ENCODE measurements around the gene BDH1.

The BDH1 gene

DNA sequence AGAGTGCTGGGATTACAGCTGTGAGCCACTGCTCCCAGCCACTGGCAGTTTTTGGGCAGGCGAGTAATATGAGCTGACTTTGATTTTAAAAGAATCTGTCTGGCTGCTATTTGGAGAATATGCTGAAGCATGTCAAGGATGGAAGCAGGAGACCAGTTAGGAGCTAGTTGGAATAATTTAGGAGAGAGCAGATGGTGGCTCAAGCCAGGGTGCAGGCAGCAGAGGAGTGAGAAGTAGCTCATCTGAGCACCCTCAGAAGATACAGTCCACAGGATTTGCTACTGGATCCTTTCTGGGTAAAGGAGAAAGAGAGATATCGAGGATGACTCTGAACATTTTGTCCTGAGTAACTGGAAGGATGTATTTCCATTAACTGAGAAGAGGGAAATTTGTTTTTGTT, 30.4 kb upstream of the BDH1 start:
- DNase-seq (ENCODE audit: low spot score) = no peak
- TF ChIP-seq, protein P1, sequence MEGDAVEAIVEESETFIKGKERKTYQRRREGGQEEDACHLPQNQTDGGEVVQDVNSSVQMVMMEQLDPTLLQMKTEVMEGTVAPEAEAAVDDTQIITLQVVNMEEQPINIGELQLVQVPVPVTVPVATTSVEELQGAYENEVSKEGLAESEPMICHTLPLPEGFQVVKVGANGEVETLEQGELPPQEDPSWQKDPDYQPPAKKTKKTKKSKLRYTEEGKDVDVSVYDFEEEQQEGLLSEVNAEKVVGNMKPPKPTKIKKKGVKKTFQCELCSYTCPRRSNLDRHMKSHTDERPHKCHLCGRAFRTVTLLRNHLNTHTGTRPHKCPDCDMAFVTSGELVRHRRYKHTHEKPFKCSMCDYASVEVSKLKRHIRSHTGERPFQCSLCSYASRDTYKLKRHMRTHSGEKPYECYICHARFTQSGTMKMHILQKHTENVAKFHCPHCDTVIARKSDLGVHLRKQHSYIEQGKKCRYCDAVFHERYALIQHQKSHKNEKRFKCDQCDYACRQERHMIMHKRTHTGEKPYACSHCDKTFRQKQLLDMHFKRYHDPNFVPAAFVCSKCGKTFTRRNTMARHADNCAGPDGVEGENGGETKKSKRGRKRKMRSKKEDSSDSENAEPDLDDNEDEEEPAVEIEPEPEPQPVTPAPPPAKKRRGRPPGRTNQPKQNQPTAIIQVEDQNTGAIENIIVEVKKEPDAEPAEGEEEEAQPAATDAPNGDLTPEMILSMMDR (IDR thresholded peaks at IDR 0.05; ENCODE audit: extremely low read depth, missing control alignments) = no peak

DNA sequence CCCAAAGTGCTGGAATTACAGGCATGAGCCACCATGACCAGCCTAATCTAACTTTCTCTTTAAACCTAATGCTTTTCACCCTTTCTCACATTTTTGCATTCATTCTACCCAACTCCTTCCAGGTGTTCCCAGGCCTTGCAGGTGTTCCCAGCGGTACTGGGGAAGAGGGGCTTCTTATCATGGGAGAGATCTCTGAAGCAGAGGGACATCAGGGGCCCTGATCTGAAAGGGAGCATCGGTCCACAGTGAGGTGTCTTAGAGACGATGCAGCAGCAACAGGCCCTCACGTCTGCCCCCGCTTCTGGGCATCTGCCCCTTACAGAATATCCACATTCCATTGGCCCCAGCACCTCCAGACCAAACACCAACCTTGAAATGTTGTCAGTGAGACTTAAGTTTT, 29.0 kb upstream of the BDH1 start:
- TF ChIP-seq, protein P1 (IDR thresholded peaks at IDR 0.05; ENCODE audit: extremely low read depth, missing control alignments) = no peak
- DNase-seq (ENCODE audit: low spot score) = no peak

DNA sequence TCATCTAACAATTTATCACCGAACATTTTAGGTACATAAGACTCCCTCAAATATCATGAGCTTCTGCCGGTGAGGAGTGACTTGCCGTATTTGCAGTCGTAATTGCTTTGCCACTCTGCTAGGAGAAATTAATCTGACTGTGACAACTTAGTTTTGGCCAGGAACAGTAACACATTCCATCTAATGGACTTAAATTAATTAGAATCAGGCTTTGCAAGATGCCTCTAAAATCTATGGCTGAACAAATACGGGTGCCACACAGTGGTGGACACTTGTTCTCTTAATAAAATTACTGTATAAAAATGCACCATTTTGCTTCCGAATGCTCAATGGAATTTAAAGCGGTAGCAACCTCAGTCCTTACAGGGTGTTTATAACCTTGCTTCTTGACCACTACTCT, 27.6 kb upstream of the BDH1 start:
- TF ChIP-seq, protein P1 (IDR thresholded peaks at IDR 0.05; ENCODE audit: extremely low read depth, missing control alignments) = no peak
- DNase-seq (ENCODE audit: low spot score) = no peak

DNA sequence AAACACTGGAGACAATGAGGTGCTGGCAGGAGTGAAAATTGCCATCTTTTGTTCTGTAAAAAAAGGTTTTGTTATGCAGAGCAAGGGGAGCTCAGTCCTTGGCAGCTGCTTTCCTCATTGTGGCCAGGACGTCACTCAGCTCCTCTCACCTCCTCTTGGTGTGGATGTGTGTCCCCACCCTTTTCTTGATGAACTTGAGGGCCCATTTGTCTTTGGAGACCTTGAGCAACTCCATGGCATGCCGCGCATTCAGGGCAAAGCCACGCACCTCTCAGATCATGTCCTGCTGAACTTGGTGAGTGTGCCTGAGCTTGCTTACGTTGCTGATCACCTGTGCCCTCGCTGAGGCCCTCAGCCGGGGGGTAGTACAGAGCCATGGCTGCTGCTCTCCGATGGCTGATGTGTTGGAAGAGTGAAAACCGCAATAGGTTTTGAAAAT, 24.5 kb upstream of the BDH1 start:
- DNase-seq (ENCODE audit: low spot score) = no peak
- TF ChIP-seq, protein P1 (IDR thresholded peaks at IDR 0.05; ENCODE audit: extremely low read depth, missing control alignments) = no peak

DNA sequence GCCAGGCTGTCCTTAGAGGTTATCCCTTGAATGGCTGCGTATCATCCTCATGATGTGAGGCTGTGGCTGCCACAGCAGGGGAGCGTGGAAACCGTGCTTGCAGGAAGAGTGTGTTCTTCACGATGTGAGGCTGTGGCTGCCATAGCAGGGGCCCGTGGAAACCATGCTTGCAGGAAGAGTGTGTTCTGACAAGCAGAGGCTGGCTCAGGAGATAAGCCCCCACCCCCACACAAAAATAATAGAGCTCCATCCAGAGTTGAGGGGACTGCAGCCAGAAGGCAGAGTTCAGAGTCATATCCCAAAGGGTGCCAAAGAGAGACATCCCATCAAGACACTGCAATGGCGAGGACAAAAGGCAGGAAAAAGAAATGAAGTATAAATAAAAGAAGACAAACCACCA, 22.6 kb upstream of the BDH1 start:
- TF ChIP-seq, protein P1 (IDR thresholded peaks at IDR 0.05; ENCODE audit: extremely low read depth, missing control alignments) = no peak
- DNase-seq (ENCODE audit: low spot score) = no peak

DNA sequence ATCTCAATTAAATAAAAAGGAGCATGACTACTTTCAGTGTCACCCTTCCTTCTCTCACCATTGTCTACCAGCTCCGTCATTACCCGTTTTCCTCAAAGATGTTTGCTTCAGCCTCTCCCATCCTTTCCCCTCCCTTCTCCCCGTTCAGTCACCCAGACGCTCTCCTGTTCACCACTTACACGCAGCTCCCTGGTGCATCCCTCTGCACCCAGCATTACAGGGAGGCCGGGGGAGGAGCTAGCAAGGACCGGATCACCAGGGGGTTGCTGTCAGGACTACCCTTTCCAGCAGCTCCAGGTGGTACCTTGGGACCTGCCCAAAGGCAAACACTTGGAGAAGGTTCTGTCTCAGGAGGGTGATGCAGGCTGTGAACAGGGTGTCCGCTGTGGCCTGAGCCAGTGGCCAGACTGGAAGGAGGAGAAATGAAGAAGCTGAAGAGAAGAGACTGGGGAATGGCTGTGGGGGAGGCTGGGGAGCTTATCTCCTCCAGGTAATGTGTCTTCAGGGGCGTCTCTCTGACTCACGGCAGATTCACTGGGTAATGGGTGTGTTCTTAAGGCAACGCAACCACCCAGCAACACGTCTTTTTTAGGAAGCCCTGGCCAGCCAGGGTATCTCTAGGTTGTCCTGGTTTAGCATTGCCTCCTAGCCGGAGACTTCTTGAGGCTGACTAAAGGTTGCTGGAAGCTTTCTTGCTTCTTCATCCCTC, 21.8 kb upstream of the BDH1 start:
- TF ChIP-seq, protein P1 (IDR thresholded peaks at IDR 0.05; ENCODE audit: extremely low read depth, missing control alignments) = no peak
- no peak for DNase-seq (ENCODE audit: low spot score)

DNA sequence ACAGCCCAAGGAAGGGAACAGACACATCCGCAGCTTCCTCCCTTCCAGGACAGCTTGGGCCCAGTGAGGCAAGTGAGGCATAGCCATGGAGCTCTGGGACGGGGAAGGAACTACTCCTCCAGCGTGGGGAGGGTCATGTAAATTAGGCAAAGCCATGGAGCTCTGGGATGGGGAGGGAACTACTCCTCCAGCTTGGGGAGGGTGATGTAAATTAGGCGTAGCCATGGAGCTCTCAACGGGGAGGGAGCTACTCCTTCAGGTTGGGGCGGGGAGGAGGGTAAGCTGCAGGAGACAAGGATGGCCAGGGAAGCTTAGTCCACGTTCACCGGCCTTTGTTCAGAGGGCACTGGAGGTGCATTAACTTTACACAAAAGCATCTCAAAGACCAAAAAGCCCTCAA, 21.1 kb upstream of the BDH1 start:
- DNase-seq (ENCODE audit: low spot score) = no peak
- TF ChIP-seq, protein P1 (IDR thresholded peaks at IDR 0.05; ENCODE audit: extremely low read depth, missing control alignments) = no peak
